Retina (tissue), 1 donor: ENCODE results near the gene HAUS5.

Experiments
- DNase-seq: peaks from one replicate; pipeline ENCODE4 v3.0.0-alpha.2; 2016

The HAUS5 gene

GRCh38 chr19:35673121-35673804, 60.7 kb downstream of the HAUS5 start:
- DNase-seq: no peak
